K562 (cell line): ENCODE measurements around the gene NR1H3. TPM values are rescaled to one million over a fixed set of nuclear protein-coding genes. Genes with fewer than 3 reads are reported as not detected.
A peak's percentile ranks its signal among the peaks of the same experiment; 100 is the strongest.

ENCODE experiments used
- EHMT2 ChIP-seq: fragments of 450-650 bp; IDR thresholded peaks from 2 replicates; pipeline ENCODE4 v1.6.1; 2018; ENCODE audit warnings: antibody characterized with exemption
- EP400 ChIP-seq: fragments of 450-650 bp; IDR thresholded peaks from 2 replicates; pipeline ENCODE4 v1.6.1; 2017; ENCODE audit warnings: antibody characterized with exemption, mild to moderate bottlenecking, moderate library complexity
- ERF ChIP-seq: fragments of 450-650 bp; formaldehyde crosslinking; IDR thresholded peaks from 2 replicates; pipeline ENCODE4 v1.4.0; 2020; ENCODE audit warnings: mild to moderate bottlenecking, mixed read lengths
- KDM4B ChIP-seq, 2 experiments: fragments of 450-650 bp in 1 of 2; sonication (generic) in 1 of 2; IDR thresholded peaks; 2 replicates each; pipeline ENCODE4 v1.6.1; 2016 to 2017; ENCODE audit warnings: borderline replicate concordance in 2 of 2, antibody characterized with exemption in 1 of 2, low read depth in 1 of 2, mild to moderate bottlenecking in 1 of 2
- PHTF2 ChIP-seq: fragments of 250-450 bp; sonication (Bioruptor Pico); IDR thresholded peaks from 2 replicates; pipeline ENCODE4 v1.5.0; 2021; ENCODE audit warnings: mild to moderate bottlenecking
- POLR2B ChIP-seq: fragments of 450-650 bp; IDR thresholded peaks from 2 replicates; pipeline ENCODE4 v1.6.1; 2018; ENCODE audit warnings: low read depth; ENCODE audit not compliant: partially characterized antibody
- PURB ChIP-seq: sonication (generic); formaldehyde crosslinking; IDR thresholded peaks from 2 replicates; pipeline ENCODE4 v1.9.0; 2021; ENCODE audit warnings: low read depth, mild to moderate bottlenecking, missing genetic modification reagents
- ZBTB17 ChIP-seq: fragments of 450-650 bp; formaldehyde crosslinking; IDR thresholded peaks from 2 replicates; pipeline ENCODE4 v1.4.0; 2020; ENCODE audit warnings: mild to moderate bottlenecking
- ZNF586 ChIP-seq: fragments of 450-650 bp; formaldehyde crosslinking; conservative IDR thresholded peaks from 2 replicates; pipeline ENCODE4 v1.4.0; 2020; ENCODE audit warnings: mild to moderate bottlenecking, moderate library complexity
- ZNF780A ChIP-seq: fragments of 250-450 bp; sonication (Bioruptor Pico); IDR thresholded peaks from 2 replicates; pipeline ENCODE4 v1.5.0; 2021; ENCODE audit warnings: mild to moderate bottlenecking
- polyA plus RNA-seq, 8 experiments: library from polyadenylated mRNA; depleted of rRNA in 4 of 8; stranded (reverse) in 5 of 8; unstranded in 3 of 8; fragments of >200 nt; fragmentation: Nextera tagmentation in 2 of 8; fragmentation: Illumina TruSeq in 1 of 8; extraction: Ambion mirVana in 2 of 8; extraction: Trizol in 1 of 8; gene quantifications; 2 replicates each; pipeline versions ENCODE4 v1.2.1 to v1.2.3, GENCODE V29; 2011 to 2014; ENCODE audit warnings: inconsistent platforms in 1 of 8, missing spikeins in 1 of 8
- total RNA-seq, 7 experiments: library from RNA; depleted of rRNA in 6 of 7; stranded (reverse); fragments of >200 nt in 6 of 7; fragmentation: Illumina TruSeq in 2 of 7; extraction: Trizol in 2 of 7; gene quantifications; 2 replicates each; pipeline versions ENCODE4 v1.2.1 to v1.2.3, GENCODE V29; 2011 to 2021; ENCODE audit warnings: low replicate concordance in 1 of 7
- TF ChIP-seq, protein P1 (sequence below), 2 experiments: fragments of 450-650 bp; formaldehyde crosslinking in 1 of 2; IDR thresholded peaks; 2 replicates each; pipeline versions ENCODE4 v1.4.0 to v1.6.1; 2014 to 2020; ENCODE audit warnings: mild to moderate bottlenecking in 2 of 2, borderline replicate concordance in 1 of 2, low read depth in 1 of 2
- TF ChIP-seq, protein P2 (sequence below): fragments of 450-650 bp; formaldehyde crosslinking; IDR thresholded peaks from 2 replicates; pipeline ENCODE4 v1.4.0; 2020; ENCODE audit warnings: mild to moderate bottlenecking, moderate library complexity
- TF ChIP-seq, protein P3 (sequence below): sonication (generic); IDR thresholded peaks from 2 replicates; pipeline ENCODE4 v1.6.1; 2016
- TF ChIP-seq, protein P4 (sequence below), 2 experiments: fragments of 450-650 bp in 1 of 2; sonication (generic) in 1 of 2; formaldehyde crosslinking; conservative IDR thresholded peaks; 2 replicates each; pipeline versions ENCODE4 v1.4.0 to v1.8.1; 2020 to 2022; ENCODE audit warnings: mild to moderate bottlenecking in 1 of 2, missing genetic modification reagents in 1 of 2

The NR1H3 gene
- total and polyA plus RNA-seq, 9 of the 15 experiments (the other 6 are each of a cell fraction or from before 2014, with no cell fraction given) = 8.2 to 26.0 (median 11.9) TPM

DNA sequence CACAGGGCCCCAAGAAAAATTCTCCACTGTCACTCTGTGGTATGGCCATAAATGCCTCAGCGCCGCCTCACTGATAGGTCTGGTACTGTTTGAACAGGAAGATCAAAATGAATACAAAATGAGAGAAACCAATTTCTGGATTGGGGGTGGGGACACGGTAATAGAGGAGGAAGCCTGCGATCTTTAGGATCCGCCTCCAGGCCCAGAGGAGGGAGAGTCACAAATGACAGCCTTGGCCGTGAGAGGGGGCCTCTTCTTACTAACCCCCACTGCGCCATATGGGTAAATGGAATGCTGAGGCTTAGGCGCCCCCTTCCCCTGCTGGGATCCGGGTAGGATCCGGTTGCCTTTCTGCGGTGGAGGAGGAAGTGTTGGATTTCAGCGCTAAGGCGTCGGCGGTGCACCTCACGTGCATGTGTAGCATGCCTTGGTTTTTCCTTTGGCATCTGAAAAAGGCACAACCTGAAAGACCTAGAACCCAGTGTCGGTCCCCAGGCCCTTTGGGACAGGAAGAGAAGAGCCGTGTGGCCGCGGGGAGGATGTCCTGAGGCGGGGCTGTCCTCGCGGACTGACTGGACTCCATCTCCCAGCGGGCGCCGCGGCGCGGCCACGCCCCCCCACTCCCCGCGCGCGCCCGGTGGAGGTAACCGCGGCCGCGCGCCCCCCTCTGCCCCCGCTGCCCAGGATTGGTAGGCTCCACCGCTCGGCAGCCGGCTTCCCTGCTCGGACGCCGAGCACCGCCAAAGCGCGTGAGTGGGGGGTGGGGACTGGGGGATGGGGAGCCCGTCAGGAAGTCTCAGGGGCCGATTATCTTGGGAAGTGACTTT lies 11.4 kb downstream of the NR1H3 start (continued):
- TF ChIP-seq, protein P1, sequence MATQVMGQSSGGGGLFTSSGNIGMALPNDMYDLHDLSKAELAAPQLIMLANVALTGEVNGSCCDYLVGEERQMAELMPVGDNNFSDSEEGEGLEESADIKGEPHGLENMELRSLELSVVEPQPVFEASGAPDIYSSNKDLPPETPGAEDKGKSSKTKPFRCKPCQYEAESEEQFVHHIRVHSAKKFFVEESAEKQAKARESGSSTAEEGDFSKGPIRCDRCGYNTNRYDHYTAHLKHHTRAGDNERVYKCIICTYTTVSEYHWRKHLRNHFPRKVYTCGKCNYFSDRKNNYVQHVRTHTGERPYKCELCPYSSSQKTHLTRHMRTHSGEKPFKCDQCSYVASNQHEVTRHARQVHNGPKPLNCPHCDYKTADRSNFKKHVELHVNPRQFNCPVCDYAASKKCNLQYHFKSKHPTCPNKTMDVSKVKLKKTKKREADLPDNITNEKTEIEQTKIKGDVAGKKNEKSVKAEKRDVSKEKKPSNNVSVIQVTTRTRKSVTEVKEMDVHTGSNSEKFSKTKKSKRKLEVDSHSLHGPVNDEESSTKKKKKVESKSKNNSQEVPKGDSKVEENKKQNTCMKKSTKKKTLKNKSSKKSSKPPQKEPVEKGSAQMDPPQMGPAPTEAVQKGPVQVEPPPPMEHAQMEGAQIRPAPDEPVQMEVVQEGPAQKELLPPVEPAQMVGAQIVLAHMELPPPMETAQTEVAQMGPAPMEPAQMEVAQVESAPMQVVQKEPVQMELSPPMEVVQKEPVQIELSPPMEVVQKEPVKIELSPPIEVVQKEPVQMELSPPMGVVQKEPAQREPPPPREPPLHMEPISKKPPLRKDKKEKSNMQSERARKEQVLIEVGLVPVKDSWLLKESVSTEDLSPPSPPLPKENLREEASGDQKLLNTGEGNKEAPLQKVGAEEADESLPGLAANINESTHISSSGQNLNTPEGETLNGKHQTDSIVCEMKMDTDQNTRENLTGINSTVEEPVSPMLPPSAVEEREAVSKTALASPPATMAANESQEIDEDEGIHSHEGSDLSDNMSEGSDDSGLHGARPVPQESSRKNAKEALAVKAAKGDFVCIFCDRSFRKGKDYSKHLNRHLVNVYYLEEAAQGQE (IDR thresholded peaks at IDR 0.05; ENCODE audit: borderline replicate concordance) = no peak; the same call in 1 of the 2 replicates
- TF ChIP-seq, protein P1 (CRISPR knock-in tag; IDR thresholded peaks at IDR 0.05; ENCODE audit: low read depth) = 0 out of 2 replicates have a peak, but pooled peaks have one; percentile 2
- peak; percentile 86 for TF ChIP-seq EP400
- 0 out of 2 replicates have a peak, but pooled peaks have one; percentile 33 for TF ChIP-seq ZBTB17 (CRISPR knock-in tag)
- TF ChIP-seq, protein P2, sequence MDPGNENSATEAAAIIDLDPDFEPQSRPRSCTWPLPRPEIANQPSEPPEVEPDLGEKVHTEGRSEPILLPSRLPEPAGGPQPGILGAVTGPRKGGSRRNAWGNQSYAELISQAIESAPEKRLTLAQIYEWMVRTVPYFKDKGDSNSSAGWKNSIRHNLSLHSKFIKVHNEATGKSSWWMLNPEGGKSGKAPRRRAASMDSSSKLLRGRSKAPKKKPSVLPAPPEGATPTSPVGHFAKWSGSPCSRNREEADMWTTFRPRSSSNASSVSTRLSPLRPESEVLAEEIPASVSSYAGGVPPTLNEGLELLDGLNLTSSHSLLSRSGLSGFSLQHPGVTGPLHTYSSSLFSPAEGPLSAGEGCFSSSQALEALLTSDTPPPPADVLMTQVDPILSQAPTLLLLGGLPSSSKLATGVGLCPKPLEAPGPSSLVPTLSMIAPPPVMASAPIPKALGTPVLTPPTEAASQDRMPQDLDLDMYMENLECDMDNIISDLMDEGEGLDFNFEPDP (CRISPR knock-in tag) = no peak
- TF ChIP-seq, protein P3, sequence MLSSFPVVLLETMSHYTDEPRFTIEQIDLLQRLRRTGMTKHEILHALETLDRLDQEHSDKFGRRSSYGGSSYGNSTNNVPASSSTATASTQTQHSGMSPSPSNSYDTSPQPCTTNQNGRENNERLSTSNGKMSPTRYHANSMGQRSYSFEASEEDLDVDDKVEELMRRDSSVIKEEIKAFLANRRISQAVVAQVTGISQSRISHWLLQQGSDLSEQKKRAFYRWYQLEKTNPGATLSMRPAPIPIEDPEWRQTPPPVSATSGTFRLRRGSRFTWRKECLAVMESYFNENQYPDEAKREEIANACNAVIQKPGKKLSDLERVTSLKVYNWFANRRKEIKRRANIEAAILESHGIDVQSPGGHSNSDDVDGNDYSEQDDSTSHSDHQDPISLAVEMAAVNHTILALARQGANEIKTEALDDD = no peak
- TF ChIP-seq, protein P4, sequence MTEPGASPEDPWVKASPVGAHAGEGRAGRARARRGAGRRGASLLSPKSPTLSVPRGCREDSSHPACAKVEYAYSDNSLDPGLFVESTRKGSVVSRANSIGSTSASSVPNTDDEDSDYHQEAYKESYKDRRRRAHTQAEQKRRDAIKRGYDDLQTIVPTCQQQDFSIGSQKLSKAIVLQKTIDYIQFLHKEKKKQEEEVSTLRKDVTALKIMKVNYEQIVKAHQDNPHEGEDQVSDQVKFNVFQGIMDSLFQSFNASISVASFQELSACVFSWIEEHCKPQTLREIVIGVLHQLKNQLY (CRISPR knock-in tag; conservative IDR thresholded peaks at IDR 0.05) = no peak
- no peak for TF ChIP-seq ZNF780A
- no peak for TF ChIP-seq PHTF2 (CRISPR knock-in tag)
- no peak for TF ChIP-seq KDM4B (IDR thresholded peaks at IDR 0.05; ENCODE audit: borderline replicate concordance in 2 of 2, low read depth in 1 of 2)
- peak; percentile 56 for TF ChIP-seq POLR2B
- TF ChIP-seq ZNF586 (CRISPR knock-in tag) = no peak
- TF ChIP-seq EHMT2 = no peak
- TF ChIP-seq PURB = no peak
- peak; percentile 94 for TF ChIP-seq ERF
